PC-9 (cell line): ENCODE measurements around the gene PRR3. TPM values are rescaled to one million over a fixed set of nuclear protein-coding genes. Genes with fewer than 3 reads are reported as not detected.

Experiments
- BruUV-seq: library from RNA; stranded (reverse); fragments of 400-500 nt; replicated peaks from 2 replicates; lab custom pipeline; 2021; lab: Mats Ljungman, UMichigan
- CTCF ChIA-PET: fragments of 300-600 bp; sonication (Branson Sonifier 250); formaldehyde crosslinking; loops from one replicate; lab custom pipeline; 2022; ENCODE audit warnings: antibody characterized with exemption; lab: Charles Lee
- POLR2A ChIA-PET: fragments of 300-600 bp; sonication (Branson Sonifier 250); formaldehyde crosslinking; loops from one replicate; lab custom pipeline; 2022; ENCODE audit warnings: antibody characterized with exemption; ENCODE audit not compliant: unreplicated experiment; lab: Charles Lee
- DNase-seq, 2 experiments: peaks; one replicate each; pipeline versions ENCODE4 v3.0.0 to v3.0.0-alpha.2; 2015 to 2022; ENCODE audit warnings: mixed read lengths in 1 of 2
- H2AFZ ChIP-seq: fragments of 200-600 bp; sonication (generic); 2 replicates; pipeline ENCODE4 v1.8.1; 2017; ENCODE audit warnings: antibody characterized with exemption
- H3F3A ChIP-seq: fragments of 200-600 bp; sonication (generic); 2 replicates; pipeline ENCODE4 v1.8.1; 2017; ENCODE audit warnings: antibody characterized with exemption, mild to moderate bottlenecking, low read depth; ENCODE audit not compliant: insufficient read depth
- H3K27ac ChIP-seq: fragments of 200-600 bp; sonication (generic); 2 replicates; pipeline ENCODE4 v1.6.1; 2016; ENCODE audit warnings: mixed run types
- H3K27me3 ChIP-seq: fragments of 200-600 bp; sonication (generic); 2 replicates; pipeline ENCODE4 v1.6.1; 2016; ENCODE audit warnings: low read depth, mixed run types; ENCODE audit not compliant: insufficient read depth
- H3K36me3 ChIP-seq: fragments of 200-600 bp; sonication (generic); 2 replicates; pipeline ENCODE4 v1.6.1; 2016; ENCODE audit warnings: low read depth, mixed run types
- H3K4me1 ChIP-seq: fragments of 200-600 bp; sonication (generic); replicated peaks from 2 replicates; pipeline ENCODE4 v1.6.1; 2016; ENCODE audit warnings: mixed run types; ENCODE audit not compliant: insufficient read depth
- H3K4me2 ChIP-seq: fragments of 200-600 bp; sonication (generic); 2 replicates; pipeline ENCODE4 v1.6.1; 2017; ENCODE audit warnings: mixed run types
- H3K4me3 ChIP-seq: fragments of 200-600 bp; sonication (generic); 2 replicates; pipeline ENCODE4 v1.6.1; 2016; ENCODE audit warnings: mixed run types
- H3K79me2 ChIP-seq: fragments of 200-600 bp; sonication (generic); 2 replicates; pipeline ENCODE4 v1.6.1; 2017; ENCODE audit warnings: low read depth, mixed run types
- H3K9me2 ChIP-seq: fragments of 200-600 bp; sonication (generic); 2 replicates; pipeline ENCODE4 v1.8.1; 2017; ENCODE audit warnings: mild to moderate bottlenecking; ENCODE audit not compliant: insufficient read depth
- H3K9me3 ChIP-seq: fragments of 200-600 bp; sonication (generic); 2 replicates; pipeline ENCODE4 v1.8.1; 2016; ENCODE audit warnings: low read depth; ENCODE audit not compliant: insufficient read depth
- H4K20me1 ChIP-seq: fragments of 200-600 bp; sonication (generic); 2 replicates; pipeline ENCODE4 v1.8.1; 2017; ENCODE audit not compliant: insufficient read depth
- EZH2 ChIP-seq: fragments of 200-600 bp; sonication (generic); IDR thresholded peaks from 2 replicates; pipeline ENCODE4 v1.8.0; 2017; ENCODE audit warnings: antibody characterized with exemption, low read depth
- intact Hi-C: fragments of 100-400 bp; cut with micrococcal nuclease; formaldehyde crosslinking; loops from one replicate; pipeline ENCODE4 v1.10.0; 2022; ENCODE audit not compliant: unreplicated experiment
- total RNA-seq: library from RNA; stranded (reverse); gene quantifications from 2 replicates; pipeline ENCODE4 v1.2.3, GENCODE V29; 2021
- TF ChIP-seq, protein P1 (sequence below): fragments of 200-600 bp; sonication (generic); conservative IDR thresholded peaks from 2 replicates; pipeline ENCODE4 v1.6.1; 2017; ENCODE audit warnings: mixed run types, antibody characterized with exemption, mild to moderate bottlenecking, moderate library complexity

The PRR3 gene
- total RNA-seq, 1 experiment from 2014 or later: 16.9 TPM

DNA sequence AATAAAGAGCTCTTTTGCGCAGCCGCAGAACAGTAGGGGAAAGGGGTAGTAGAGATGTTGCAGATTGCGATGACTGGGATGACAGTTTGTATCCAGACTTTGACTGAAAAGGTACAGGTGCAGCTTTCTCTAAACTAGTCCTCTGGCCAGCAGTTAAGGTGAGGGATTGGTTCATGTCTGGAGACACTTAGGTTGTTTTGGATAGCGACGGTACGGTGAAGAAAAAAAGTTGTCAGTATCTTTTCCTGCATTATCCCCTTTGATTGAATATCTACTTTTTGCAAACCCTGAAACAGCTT is 537 bp downstream of the PRR3 start:
- BruUV-seq: no TSS peak
- Histone ChIP-seq H3K36me3 (peaks cover 46% of the 10 kb centered on the region), H3K27ac (peak overlapping the region; percentile 79), H3K4me1 (peaks cover 17% of the 10 kb centered on the region), H2AFZ (peak overlapping the region; percentile 94), H4K20me1 (peaks cover 17% of the 10 kb centered on the region), H3K79me2 (peaks cover 41% of the 10 kb centered on the region), H3K27me3 (no peaks in the 10 kb centered on the region), H3K9me2 (no peaks in the 10 kb centered on the region; the same call in 1 of the 2 replicates), H3K4me3 (peak overlapping the region; percentile 99), H3K4me2 (peak overlapping the region; percentile 94), H3F3A (peaks cover 29% of the 10 kb centered on the region; the same call in 1 of the 2 replicates), H3K9me3 (no peaks in the 10 kb centered on the region)
- no peak for TF ChIP-seq EZH2
- TF ChIP-seq, protein P1, sequence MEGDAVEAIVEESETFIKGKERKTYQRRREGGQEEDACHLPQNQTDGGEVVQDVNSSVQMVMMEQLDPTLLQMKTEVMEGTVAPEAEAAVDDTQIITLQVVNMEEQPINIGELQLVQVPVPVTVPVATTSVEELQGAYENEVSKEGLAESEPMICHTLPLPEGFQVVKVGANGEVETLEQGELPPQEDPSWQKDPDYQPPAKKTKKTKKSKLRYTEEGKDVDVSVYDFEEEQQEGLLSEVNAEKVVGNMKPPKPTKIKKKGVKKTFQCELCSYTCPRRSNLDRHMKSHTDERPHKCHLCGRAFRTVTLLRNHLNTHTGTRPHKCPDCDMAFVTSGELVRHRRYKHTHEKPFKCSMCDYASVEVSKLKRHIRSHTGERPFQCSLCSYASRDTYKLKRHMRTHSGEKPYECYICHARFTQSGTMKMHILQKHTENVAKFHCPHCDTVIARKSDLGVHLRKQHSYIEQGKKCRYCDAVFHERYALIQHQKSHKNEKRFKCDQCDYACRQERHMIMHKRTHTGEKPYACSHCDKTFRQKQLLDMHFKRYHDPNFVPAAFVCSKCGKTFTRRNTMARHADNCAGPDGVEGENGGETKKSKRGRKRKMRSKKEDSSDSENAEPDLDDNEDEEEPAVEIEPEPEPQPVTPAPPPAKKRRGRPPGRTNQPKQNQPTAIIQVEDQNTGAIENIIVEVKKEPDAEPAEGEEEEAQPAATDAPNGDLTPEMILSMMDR: no peak
- DNase-seq: no peak
- intact Hi-C loops: no loop called here
- ChIA-PET CTCF (interaction anchor here (1.0 kb wide), 1 partner anchor 8 kb away, joined by 3 read pairs; no protein-coding TSS in a partner anchor), POLR2A (interaction anchor here (0.5 to 1.6 kb wide), 3 partner anchors 10 to 57 kb away, joined by 3 to 11 read pairs (median 4); partner anchors contain the start of gene ABCF1)

DNA sequence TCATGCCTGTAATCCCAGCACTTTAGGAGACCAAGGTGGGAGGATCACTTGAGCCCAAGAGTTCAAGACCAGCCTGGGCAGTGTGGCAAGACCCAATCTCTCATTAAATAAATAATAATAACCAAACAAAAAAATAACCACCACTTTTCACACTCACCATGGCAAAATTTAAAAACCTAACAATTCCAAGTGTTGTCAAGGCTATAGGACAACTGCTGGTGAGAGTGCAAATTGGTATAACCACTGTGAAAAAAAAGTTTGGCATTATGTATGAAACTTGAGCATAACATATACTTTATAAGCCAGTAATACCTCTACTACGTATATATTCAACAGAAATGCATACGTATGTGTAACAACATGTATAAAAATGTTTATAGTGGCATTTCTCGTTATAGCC is 3.8 kb downstream of the PRR3 start:
- Histone ChIP-seq H3K4me2 (no peak overlapping the region), H3K9me3 (no peaks in the 10 kb centered on the region), H3K4me3 (no peak overlapping the region), H3K36me3 (peaks cover 42% of the 10 kb centered on the region), H2AFZ (no peak overlapping the region), H3K79me2 (peaks cover 31% of the 10 kb centered on the region), H4K20me1 (peaks cover 17% of the 10 kb centered on the region), H3F3A (peaks cover 47% of the 10 kb centered on the region), H3K27me3 (no peaks in the 10 kb centered on the region), H3K27ac (no peak overlapping the region), H3K4me1 (peaks cover 11% of the 10 kb centered on the region), H3K9me2 (no peaks in the 10 kb centered on the region; the same call in 1 of the 2 replicates)
- TF ChIP-seq, protein P1: no peak
- TF ChIP-seq EZH2: no peak
- no peak for DNase-seq
- intact Hi-C loops: no loop called here
- ChIA-PET POLR2A (no interaction called here), CTCF (no interaction called here)
- no TSS peak for BruUV-seq

DNA sequence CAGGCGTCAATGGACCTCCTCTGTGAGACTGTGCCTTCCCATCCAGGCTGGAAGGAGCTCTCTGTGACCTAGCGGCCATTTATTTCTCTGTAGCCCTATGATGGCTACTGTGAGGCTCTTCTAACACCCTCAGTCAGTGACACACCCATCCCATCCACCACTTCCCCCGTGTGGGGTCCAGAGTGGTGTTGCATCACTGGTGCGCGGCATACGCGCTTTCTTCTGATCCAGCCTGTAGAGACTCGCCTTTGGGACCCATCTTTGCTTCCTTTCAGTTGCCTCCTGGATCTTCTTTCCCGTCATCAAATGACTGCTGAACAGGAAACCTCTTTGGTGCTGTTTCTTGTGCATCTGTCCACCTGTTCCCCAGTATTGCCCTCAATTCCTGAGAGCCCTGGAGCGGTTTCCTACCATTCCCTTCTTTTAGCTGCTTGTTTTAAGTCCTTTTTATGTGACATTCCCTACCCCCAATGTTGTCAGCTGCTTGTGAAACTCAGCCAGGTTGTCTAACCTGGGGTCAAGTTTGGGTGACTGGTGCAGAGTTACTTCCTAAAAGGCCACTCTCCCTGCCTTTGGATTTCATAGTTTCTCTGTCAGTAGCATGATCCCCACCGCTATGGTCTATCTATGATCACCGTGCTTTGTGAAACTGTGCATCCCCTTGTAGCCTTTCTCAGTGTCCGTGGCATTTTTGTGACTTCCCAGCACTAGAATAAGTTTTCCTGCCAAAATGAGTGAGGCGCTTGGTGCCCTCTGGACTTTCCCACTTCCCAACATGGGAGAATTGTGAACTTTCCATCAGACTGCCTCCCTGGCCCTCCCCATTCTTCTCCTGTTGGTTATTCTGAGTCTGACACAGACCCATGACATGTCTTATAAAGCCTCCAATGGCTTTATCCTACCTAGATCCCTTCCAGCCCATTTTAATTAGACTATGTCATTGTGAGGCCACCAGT is 5.7 kb downstream of the PRR3 start:
- Histone ChIP-seq H3K79me2 (peaks cover 24% of the 10 kb centered on the region), H3K4me1 (peaks cover 11% of the 10 kb centered on the region), H3K9me3 (no peaks in the 10 kb centered on the region), H3K4me3 (no peak overlapping the region), H3K27me3 (no peaks in the 10 kb centered on the region), H3K9me2 (no peaks in the 10 kb centered on the region; the same call in 1 of the 2 replicates), H3K4me2 (no peak overlapping the region), H3F3A (peaks cover 40% of the 10 kb centered on the region), H3K27ac (no peak overlapping the region), H4K20me1 (peaks cover 15% of the 10 kb centered on the region), H3K36me3 (peaks cover 42% of the 10 kb centered on the region), H2AFZ (no peak overlapping the region)
- ChIA-PET CTCF (interaction anchor here (0.6 kb wide), 1 partner anchor 9 kb away, joined by 4 read pairs; the partner anchor contains the start of gene ABCF1), POLR2A (interaction anchor here (0.7 kb wide), 1 partner anchor 52 kb away, joined by 6 read pairs; no protein-coding TSS in a partner anchor)
- intact Hi-C loops: no loop called here
- TF ChIP-seq, protein P1: no peak
- no peak for TF ChIP-seq EZH2
- no peak for DNase-seq
- no TSS peak for BruUV-seq
